NCI-H446 treated with DMSO at 0.1 percent for 48 hours (cell line): ENCODE results near the gene WDR41.
"Not testable (repeated sequence)": the region's sequence is repeated elsewhere in the genome, so short reads cannot be mapped to it uniquely, and the experiment has no call there.

Experiments used
- DNase-seq: peaks from one replicate; lab custom pipeline; 2025; lab: John Stamatoyannopoulos, UW

Gene WDR41

GRCh38 chr5:77491783-77492652 is at the start of gene WDR41:
Gene WDR41, minus strand, starts transcription at chr5:77492316. Its CDS starts 96 bp downstream, at chr5:77492220.
- peak; percentile 64 for DNase-seq

- no peak for DNase-seq
Measured at GRCh38 chr5:77531297-77531696, 39.2 kb upstream of the WDR41 start.

- DNase-seq: no peak
Measured at GRCh38 chr5:77518304-77518703, 26.2 kb upstream of the WDR41 start.

GRCh38 chr5:77514457-77514856 is 22.3 kb upstream of the WDR41 start:
- no peak for DNase-seq

GRCh38 chr5:77513321-77513720 is 21.2 kb upstream of the WDR41 start:
- no peak for DNase-seq

GRCh38 chr5:77501132-77501531 is 9.0 kb upstream of the WDR41 start:
- not testable (repeated sequence) for DNase-seq

GRCh38 chr5:77499973-77500372 is 7.9 kb upstream of the WDR41 start:
- DNase-seq: no peak

GRCh38 chr5:77499441-77499840 is 7.3 kb upstream of the WDR41 start:
- no peak for DNase-seq

- DNase-seq: no peak
Measured at GRCh38 chr5:77498952-77499351, 6.8 kb upstream of the WDR41 start.

GRCh38 chr5:77494935-77495334 is 2.8 kb upstream of the WDR41 start:
- no peak for DNase-seq

GRCh38 chr5:77492653-77493000 is 511 bp upstream of the WDR41 start:
- no peak for DNase-seq

GRCh38 chr5:77490741-77491344 is 1.3 kb downstream of the WDR41 start:
- DNase-seq: not testable (repeated sequence)

GRCh38 chr5:77486344-77486962 is 5.7 kb downstream of the WDR41 start:
- DNase-seq: peak; percentile 27

GRCh38 chr5:77483682-77484081 is 8.4 kb downstream of the WDR41 start:
- DNase-seq: no peak

GRCh38 chr5:77475041-77475440 is 17.1 kb downstream of the WDR41 start:
- DNase-seq: not testable (repeated sequence)

GRCh38 chr5:77468875-77469274 is 23.2 kb downstream of the WDR41 start:
- not testable (repeated sequence) for DNase-seq

- no peak for DNase-seq
Measured at GRCh38 chr5:77463905-77464304, 28.2 kb downstream of the WDR41 start.

GRCh38 chr5:77461287-77461686 is 30.8 kb downstream of the WDR41 start:
- DNase-seq: no peak

- DNase-seq: no peak
Measured at GRCh38 chr5:77454123-77454522, 38.0 kb downstream of the WDR41 start.

GRCh38 chr5:77452351-77452750 is 39.8 kb downstream of the WDR41 start:
- no peak for DNase-seq

GRCh38 chr5:77449981-77450380 is 42.1 kb downstream of the WDR41 start:
- no peak for DNase-seq

- DNase-seq: peak; percentile 44
Measured at GRCh38 chr5:77449277-77449676, 42.8 kb downstream of the WDR41 start.

GRCh38 chr5:77448831-77449230 is 43.3 kb downstream of the WDR41 start:
- DNase-seq: no peak
